Endothelial cell of umbilical vein (primary cell): ENCODE results near the gene IKZF1. TPM values are rescaled to one million over a fixed set of nuclear protein-coding genes. Genes with fewer than 3 reads are reported as not detected.

ENCODE experiments used
- BruUV-seq: library from RNA; stranded (reverse); fragments of 400-500 nt; replicated peaks from 2 replicates; lab custom pipeline; 2021; lab: Mats Ljungman, UMichigan
- CTCF ChIA-PET: fragments of 300-600, 350-600 bp; sonication (Branson Sonifier 250); formaldehyde crosslinking; loops from one replicate; lab custom pipeline; 2021; ENCODE audit warnings: antibody characterized with exemption, inconsistent platforms; lab: Charles Lee
- POLR2A ChIA-PET: fragments of 300-600, 350-600 bp; sonication (Branson Sonifier 250); formaldehyde crosslinking; loops from one replicate; lab custom pipeline; 2021; ENCODE audit warnings: antibody characterized with exemption, inconsistent platforms; lab: Charles Lee
- DNase-seq: peaks from one replicate; pipeline ENCODE4 v3.0.0-alpha.2; 2011; ENCODE audit warnings: low read depth, low spot score
- FAIRE-seq: peaks from 2 replicates; lab custom pipeline; 2011; peaks lifted over from hg19 to GRCh38; lab: Jason Lieb, UNC
- H2AFZ ChIP-seq: 2 replicates; pipeline ENCODE4 v1.6.0; 2012; ENCODE audit warnings: low read depth, low read length, control low read depth, inconsistent platforms
- H3K27ac ChIP-seq: 2 replicates; pipeline ENCODE4 v1.5.1; 2011; ENCODE audit warnings: low read depth, mild to moderate bottlenecking, control low read depth, low read length, moderate library complexity; ENCODE audit not compliant: insufficient read depth
- H3K27me3 ChIP-seq, 2 experiments: 2 replicates each; pipeline versions ENCODE4 v1.6.0 to v1.6.1; 2011; ENCODE audit warnings: low read length in 2 of 2, mixed read lengths in 1 of 2; ENCODE audit not compliant: control insufficient read depth in 2 of 2, insufficient read depth in 2 of 2
- H3K36me3 ChIP-seq, 2 experiments: 2 replicates in 1 of 2; 3 replicates in 1 of 2; pipeline ENCODE4 v1.5.1; 2011; ENCODE audit warnings: low read length in 2 of 2, mild to moderate bottlenecking in 1 of 2, moderate library complexity in 1 of 2; ENCODE audit not compliant: control insufficient read depth in 2 of 2, insufficient read depth in 2 of 2; ENCODE audit errors: extremely low read depth in 1 of 2
- H3K4me1 ChIP-seq: 3 replicates; pipeline ENCODE4 v1.5.1; 2011; ENCODE audit warnings: mild to moderate bottlenecking, low read length; ENCODE audit not compliant: control insufficient read depth, insufficient read depth; ENCODE audit errors: extremely low read depth
- H3K4me2 ChIP-seq: 2 replicates; pipeline ENCODE4 v1.6.1; 2011; ENCODE audit warnings: low read length, control low read depth, mixed read lengths; ENCODE audit not compliant: insufficient read depth
- H3K4me3 ChIP-seq, 3 experiments: fragments of 200-600 bp in 1 of 3; sonication (generic), shearing (Covaris generic) in 1 of 3; replicated peaks in 1 of 3; 2 replicates each; pipeline ENCODE4 v1.5.1; 2011 to 2016; ENCODE audit warnings: control low read depth in 3 of 3, low read length in 3 of 3, mild to moderate bottlenecking in 2 of 3, inconsistent platforms in 1 of 3, low read depth in 1 of 3, moderate library complexity in 1 of 3; ENCODE audit not compliant: insufficient read depth in 1 of 3
- H3K79me2 ChIP-seq: 2 replicates; pipeline ENCODE4 v1.6.0; 2012; ENCODE audit warnings: low read length, inconsistent platforms; ENCODE audit not compliant: control insufficient read depth, insufficient read depth
- H3K9ac ChIP-seq: replicated peaks from 2 replicates; pipeline ENCODE3; 2011; ENCODE audit warnings: low read length, control low read depth; ENCODE audit not compliant: insufficient read depth; ENCODE audit errors: extremely low read depth
- H3K9me1 ChIP-seq: replicated peaks from 3 replicates; pipeline ENCODE4 v1.6.0; 2011; ENCODE audit warnings: mild to moderate bottlenecking, low read length; ENCODE audit not compliant: control insufficient read depth, insufficient read depth; ENCODE audit errors: extremely low read depth
- H3K9me3 ChIP-seq: replicated peaks from 2 replicates; pipeline ENCODE4 v1.5.1; 2012; ENCODE audit warnings: low read length, inconsistent platforms; ENCODE audit not compliant: control insufficient read depth, insufficient read depth
- H4K20me1 ChIP-seq: replicated peaks from 2 replicates; pipeline ENCODE3; 2011; ENCODE audit warnings: mild to moderate bottlenecking, low read length; ENCODE audit not compliant: control insufficient read depth, insufficient read depth; ENCODE audit errors: extremely low read depth
- CTCF ChIP-seq, 2 donors: IDR thresholded peaks; 1 replicate in 1 of 2; 2 replicates in 1 of 2; pipeline ENCODE4 v1.5.1; 2011; ENCODE audit warnings: low read length in 2 of 2, mild to moderate bottlenecking in 2 of 2, moderate library complexity in 2 of 2, control low read depth in 1 of 2, inconsistent platforms in 1 of 2, low read depth in 1 of 2; ENCODE audit not compliant: insufficient read depth in 1 of 2; ENCODE audit errors: extremely low read depth in 1 of 2
- EZH2 ChIP-seq: IDR thresholded peaks from 2 replicates; pipeline ENCODE4 v1.6.1; 2012; ENCODE audit warnings: borderline replicate concordance, low read depth, mild to moderate bottlenecking, moderate library complexity, low read length, inconsistent platforms; ENCODE audit not compliant: severe bottlenecking
- FOS ChIP-seq: IDR thresholded peaks from 2 replicates; pipeline ENCODE4 v1.6.1; 2011; ENCODE audit warnings: mild to moderate bottlenecking, low read length, moderate library complexity, borderline replicate concordance; ENCODE audit not compliant: insufficient read depth
- GATA2 ChIP-seq: IDR thresholded peaks from 2 replicates; pipeline ENCODE4 v1.7.0; 2011; ENCODE audit warnings: low read depth, mild to moderate bottlenecking, moderate library complexity, mixed read lengths, low read length; ENCODE audit not compliant: insufficient read length, insufficient read depth
- JUN ChIP-seq: IDR thresholded peaks from 2 replicates; pipeline ENCODE4 v1.6.1; 2011; ENCODE audit warnings: borderline replicate concordance, low read depth; ENCODE audit not compliant: insufficient read length, insufficient read depth
- MAX ChIP-seq: IDR thresholded peaks from 2 replicates; pipeline ENCODE4 v1.6.1; 2011; ENCODE audit not compliant: insufficient read depth, insufficient read length
- MYC ChIP-seq: IDR thresholded peaks from one replicate; pipeline ENCODE4 v1.6.1; 2011; ENCODE audit warnings: mild to moderate bottlenecking, low read depth, low read length
- POLR2A ChIP-seq: IDR thresholded peaks from 2 replicates; pipeline ENCODE4 v1.6.1; 2012; ENCODE audit warnings: low read depth, mild to moderate bottlenecking, control low read depth, low read length
- POLR2AphosphoS5 ChIP-seq: IDR thresholded peaks from 2 replicates; pipeline ENCODE4 v1.6.1; 2012; ENCODE audit warnings: low read depth, mild to moderate bottlenecking, control low read depth, low read length, moderate library complexity; ENCODE audit not compliant: insufficient read depth
- dilution Hi-C: fragments of 300-500 bp; cut with MboI; formaldehyde crosslinking; loops from one replicate; pipeline ENCODE4 v1.15.0; 2019; ENCODE audit warnings: low sequenced_read_pairs; ENCODE audit not compliant: extremely low pct_ligation_motif_present
- intact Hi-C: fragments of 100-400 bp; cut with micrococcal nuclease; formaldehyde crosslinking; loops from one replicate; pipeline ENCODE4 v1.10.0; 2022
- polyA plus RNA-seq, 4 experiments: library from polyadenylated mRNA; depleted of rRNA in 3 of 4; stranded (reverse) in 3 of 4; unstranded in 1 of 4; fragments of >200 nt; gene quantifications; 2 replicates each; pipeline versions ENCODE4 v1.2.1 to v1.2.3, GENCODE V29; 2011 to 2012; ENCODE audit warnings: missing spikeins in 1 of 4
- total RNA-seq: library from RNA; stranded (reverse); gene quantifications from 2 replicates; pipeline ENCODE4 v1.2.3, GENCODE V29; 2021

Gene IKZF1
- total and polyA plus RNA-seq, 2 donors (not counting 3 experiments of a cell fraction or from before 2014, with no cell fraction given), result 0.01 to 0.20 TPM

GRCh38 chr7:50363327-50364060, 59.0 kb downstream of the IKZF1 start:
- FAIRE-seq (no peak), DNase-seq (no peak)
- Histone ChIP-seq H3K9me3 (no peaks in the 10 kb centered on the region), H3K4me1 (no peaks in the 10 kb centered on the region), H3K4me2 (no peak overlapping the region), H3K36me3 (no peaks in the 10 kb centered on the region), H3K9ac (no peak overlapping the region), H3K27ac (no peak overlapping the region), H2AFZ (no peak overlapping the region), H3K27me3 (peaks cover 0 to 2% of the 10 kb centered on the region in 2 experiments), H3K9me1 (no peaks in the 10 kb centered on the region), H3K79me2 (no peaks in the 10 kb centered on the region), H4K20me1 (no peaks in the 10 kb centered on the region), H3K4me3 (no peak overlapping the region)
- TF ChIP-seq MAX, result no peak
- no peak for TF ChIP-seq CTCF (IDR thresholded peaks at IDR 0.05; ENCODE audit: extremely low read depth in 1 of 2, insufficient read depth in 1 of 2, low read depth in 1 of 2, low read length in 2 of 2)
- TF ChIP-seq EZH2, result no peak
- no peak for TF ChIP-seq JUN
- no peak for TF ChIP-seq GATA2
- no peak for TF ChIP-seq FOS
- TF ChIP-seq POLR2A, result no peak
- no peak for TF ChIP-seq MYC
- no peak for TF ChIP-seq POLR2AphosphoS5
- ChIA-PET CTCF (no interaction called here), POLR2A (no interaction called here)
- BruUV-seq, result no TSS peak
- dilution Hi-C loops (no loop called here), intact Hi-C loops (loop anchor here (10.0 kb wide), 1 partner anchor 59 kb away; the partner anchor contains the start of gene IKZF1)
